ENCODE results near the gene CDKAL1.

DNA sequence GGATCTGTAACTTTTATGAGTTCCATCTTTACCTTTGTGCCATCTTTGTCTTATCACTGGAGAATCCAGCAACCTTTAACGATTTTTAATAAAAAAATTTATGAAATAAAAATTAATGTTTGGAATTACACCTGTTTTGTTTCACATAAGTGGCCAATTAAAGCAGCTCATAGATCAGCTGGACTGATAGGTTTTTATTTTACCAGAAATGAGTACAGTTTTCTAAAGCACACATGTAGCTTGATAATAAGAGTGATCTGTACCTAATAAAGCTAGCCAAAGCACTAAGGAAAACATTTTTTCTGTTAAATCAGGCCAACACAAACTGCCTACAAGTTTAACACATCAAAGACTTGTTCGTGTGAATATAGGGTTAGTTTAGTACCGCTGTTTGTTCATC is 500.1 kb downstream of the CDKAL1 start:
- no peak for TF ChIP-seq EP300 (IDR thresholded peaks at IDR 0.05)
- TF ChIP-seq POLR2AphosphoS5 (IDR thresholded peaks at IDR 0.05), result no peak
